Transverse colon (tissue), 4 donors: ENCODE results near the gene MAGI2. TPM values are rescaled to one million over a fixed set of nuclear protein-coding genes. Genes with fewer than 3 reads are reported as not detected.

Source experiments
- DNase-seq: peaks from one replicate; pipeline ENCODE4 v3.0.0-alpha.2; 2019
- H3K27ac ChIP-seq, 4 donors: fragments of 200-600 bp; sonication (generic); 2 replicates each; pipeline ENCODE4 v1.5.1; 2016 to 2018; ENCODE audit warnings: inconsistent platforms in 4 of 4
- H3K27me3 ChIP-seq: fragments of 200-600 bp; sonication (generic); 2 replicates; pipeline ENCODE4 v1.5.1; 2017; ENCODE audit warnings: inconsistent platforms
- H3K36me3 ChIP-seq, 4 donors: fragments of 200-600 bp; sonication (generic); 2 replicates each; pipeline ENCODE4 v1.5.1; 2017 to 2019; ENCODE audit warnings: inconsistent platforms in 4 of 4
- H3K4me1 ChIP-seq, 4 donors: fragments of 200-600 bp; sonication (generic); 2 replicates each; pipeline ENCODE4 v1.5.1; 2017 to 2020; ENCODE audit warnings: inconsistent platforms in 4 of 4
- H3K4me3 ChIP-seq, 4 donors: fragments of 200-600 bp; sonication (generic); 1 replicate in 1 of 4; 2 replicates in 3 of 4; pipeline versions ENCODE4 v1.5.1 to v1.6.1; 2017 to 2019; ENCODE audit warnings: inconsistent platforms in 4 of 4
- H3K9me3 ChIP-seq, 2 donors: fragments of 200-600 bp; sonication (generic); 2 replicates each; pipeline ENCODE4 v1.5.1; 2017 to 2019; ENCODE audit warnings: inconsistent platforms in 2 of 2
- CTCF ChIP-seq, 5 experiments: fragments of 200-600 bp in 3 of 5; fragments of 450-650 bp in 2 of 5; sonication (generic) in 3 of 5; IDR thresholded peaks; 1 replicate in 2 of 5; 2 replicates in 3 of 5; pipeline ENCODE4 v1.5.1; 2016 to 2017; ENCODE audit warnings: antibody characterized with exemption in 5 of 5, inconsistent platforms in 3 of 5, mild to moderate bottlenecking in 2 of 5, moderate library complexity in 1 of 5
- EP300 ChIP-seq: sonication (generic); formaldehyde crosslinking; IDR thresholded peaks from one replicate; pipeline ENCODE4 v1.6.1; 2017; ENCODE audit warnings: antibody characterized with exemption, low read depth
- POLR2A ChIP-seq: fragments of 450-650 bp; IDR thresholded peaks from one replicate; pipeline ENCODE4 v1.6.1; 2016; ENCODE audit warnings: antibody characterized with exemption, mild to moderate bottlenecking, moderate library complexity
- POLR2AphosphoS5 ChIP-seq, 3 donors: sonication (generic); formaldehyde crosslinking; IDR thresholded peaks; one replicate each; pipeline ENCODE4 v1.6.1; 2016; ENCODE audit warnings: antibody characterized with exemption in 3 of 3
- WGBS, 2 donors: methylation state at CpG; one replicate each; pipeline ENCODE4 v1.1.5; 2018; ENCODE audit warnings: low coverage in 1 of 2; 5-methylcytosine and 5-hydroxymethylcytosine counted together
- in situ Hi-C, 4 donors: fragments of 200-750 bp; cut with MboI; loops; one replicate each; pipeline versions ENCODE4 v1.15.0 to v1.15.1; 2017; ENCODE audit warnings: low sequenced_read_pairs in 3 of 4, low pct_ligation_motif_present in 1 of 4, low pct_unique_long_range_greater_than_20kb in 1 of 4
- intact Hi-C: fragments of 100-400 bp; cut with DNase I; formaldehyde crosslinking; loops from one replicate; pipeline ENCODE4 v1.15.1; 2023; ENCODE audit warnings: low total_unique reads
- total RNA-seq, 4 donors: library from RNA; depleted of rRNA; stranded (reverse); fragments of >200 nt; gene quantifications; one replicate each; pipeline ENCODE4 v1.1.0, GENCODE V29; 2016

The MAGI2 gene
- total RNA-seq, 4 donors from 2014 or later, result 1.6 to 9.7 (median 4.1) TPM

- intact Hi-C loops, result no loop called here
- DNase-seq, result no peak
- TF ChIP-seq POLR2AphosphoS5 (IDR thresholded peaks at IDR 0.05), result no peak
- TF ChIP-seq CTCF (IDR thresholded peaks at IDR 0.05), result no peak
- TF ChIP-seq POLR2A, result no peak
- TF ChIP-seq EP300, result no peak
- H3K27me3 ChIP-seq, result no peaks in the 10 kb centered on the region
- in situ Hi-C loops, result no loop called here
- 72 to 80% methylated on average over 2 of the region's 2 CpGs for WGBS, 2 donors
- no peak overlapping the region for H3K27ac ChIP-seq
- no peaks in the 10 kb centered on the region for H3K36me3 ChIP-seq
- H3K4me1 ChIP-seq, result no peaks in the 10 kb centered on the region
- no peaks in the 10 kb centered on the region for H3K9me3 ChIP-seq
- H3K4me3 ChIP-seq, result no peak overlapping the region
These were observed 1138.3 kb downstream of the MAGI2 start for GRCh38 chr7:78315119-78315518.

GRCh38 chr7:78311181-78311580, 1142.3 kb downstream of the MAGI2 start:
- no peak overlapping the region for H3K4me3 ChIP-seq
- no peak for TF ChIP-seq CTCF (IDR thresholded peaks at IDR 0.05)
- no peak for TF ChIP-seq POLR2AphosphoS5 (IDR thresholded peaks at IDR 0.05)
- TF ChIP-seq POLR2A, result no peak
- no peak for TF ChIP-seq EP300
- 50 to 86% methylated on average over 2 of the region's 2 CpGs for WGBS, 2 donors
- intact Hi-C loops, result no loop called here
- H3K36me3 ChIP-seq, result no peaks in the 10 kb centered on the region
- no peaks in the 10 kb centered on the region for H3K9me3 ChIP-seq
- DNase-seq, result no peak
- no peaks in the 10 kb centered on the region for H3K27me3 ChIP-seq
- in situ Hi-C loops, result no loop called here
- no peak overlapping the region for H3K27ac ChIP-seq
- no peaks in the 10 kb centered on the region for H3K4me1 ChIP-seq

- in situ Hi-C loops, result no loop called here
- Histone ChIP-seq H3K4me1 (no peaks in the 10 kb centered on the region), H3K36me3 (no peaks in the 10 kb centered on the region), H3K4me3 (no peak overlapping the region), H3K27ac (no peak overlapping the region), H3K9me3 (no peaks in the 10 kb centered on the region), H3K27me3 (no peaks in the 10 kb centered on the region)
- intact Hi-C loops, result no loop called here
- DNase-seq, result no peak
- TF ChIP-seq CTCF (IDR thresholded peaks at IDR 0.05), result no peak
- no peak for TF ChIP-seq EP300
- no peak for TF ChIP-seq POLR2A
- TF ChIP-seq POLR2AphosphoS5 (IDR thresholded peaks at IDR 0.05), result no peak
These were observed 1145.6 kb downstream of the MAGI2 start for GRCh38 chr7:78307892-78308291.

GRCh38 chr7:78306634-78307033, 1146.8 kb downstream of the MAGI2 start:
- H3K27me3 ChIP-seq, result no peaks in the 10 kb centered on the region
- in situ Hi-C loops, result no loop called here
- no peaks in the 10 kb centered on the region for H3K36me3 ChIP-seq
- H3K4me3 ChIP-seq, result no peak overlapping the region
- H3K4me1 ChIP-seq, result no peaks in the 10 kb centered on the region
- 98 to 100% methylated on average over 1 of the region's 1 CpG for WGBS, 2 donors
- intact Hi-C loops, result no loop called here
- no peak for DNase-seq
- no peaks in the 10 kb centered on the region for H3K9me3 ChIP-seq
- TF ChIP-seq POLR2A (no peak), EP300 (no peak), POLR2AphosphoS5 (IDR thresholded peaks at IDR 0.05) (no peak), CTCF (IDR thresholded peaks at IDR 0.05) (no peak)
- no peak overlapping the region for H3K27ac ChIP-seq
